DMS 273 (cell line): ENCODE measurements around the gene RPL34.

Source experiments
- DNase-seq: peaks from one replicate; lab custom pipeline; 2025; ENCODE audit not compliant: unreplicated experiment; lab: John Stamatoyannopoulos, UW

The RPL34 gene

GRCh38 chr4:108622828-108623227, 2.5 kb downstream of the RPL34 start:
- no peak for DNase-seq

GRCh38 chr4:108624263-108625056, 4.1 kb downstream of the RPL34 start:
- no peak for DNase-seq

DNA sequence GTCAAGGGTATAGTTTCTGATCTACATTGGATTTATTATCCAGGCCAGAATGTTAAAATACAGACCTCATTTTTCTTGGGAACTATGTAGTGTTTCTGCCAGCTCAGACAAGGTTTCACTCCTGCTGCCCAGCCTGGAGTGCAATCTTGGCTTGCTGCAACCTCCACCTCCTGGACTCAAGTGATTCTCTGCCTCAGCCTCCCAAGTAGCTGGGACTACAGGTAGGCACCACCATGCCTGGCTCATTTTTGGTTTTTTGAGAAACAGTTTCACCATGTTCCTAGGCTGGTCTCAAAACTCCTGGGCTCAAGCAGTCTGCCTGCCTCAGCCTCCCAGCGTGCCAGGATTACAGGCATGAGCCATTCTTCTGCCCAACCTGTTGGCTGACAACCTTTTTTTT, 5.7 kb downstream of the RPL34 start:
- no peak for DNase-seq

DNA sequence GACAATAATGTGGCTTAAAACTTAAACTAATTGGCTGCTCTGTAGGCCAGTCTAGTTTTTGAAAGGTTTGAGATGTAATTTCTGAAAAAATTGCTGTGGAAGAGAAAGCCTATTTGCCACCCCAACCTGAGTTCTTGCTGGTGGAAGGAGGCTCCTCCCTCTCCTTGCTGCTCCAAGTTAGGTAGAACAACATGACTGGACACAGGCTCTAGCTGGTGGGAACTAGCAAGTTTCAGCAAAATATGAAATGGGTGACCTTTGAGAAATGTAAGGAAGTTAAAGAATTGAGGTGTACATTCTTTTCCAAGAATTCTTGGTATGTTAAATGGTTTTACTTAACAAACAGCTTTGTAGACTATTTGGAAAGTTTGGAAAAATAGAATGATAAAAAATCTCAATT, 8.0 kb downstream of the RPL34 start:
- DNase-seq: peak; percentile 13

DNA sequence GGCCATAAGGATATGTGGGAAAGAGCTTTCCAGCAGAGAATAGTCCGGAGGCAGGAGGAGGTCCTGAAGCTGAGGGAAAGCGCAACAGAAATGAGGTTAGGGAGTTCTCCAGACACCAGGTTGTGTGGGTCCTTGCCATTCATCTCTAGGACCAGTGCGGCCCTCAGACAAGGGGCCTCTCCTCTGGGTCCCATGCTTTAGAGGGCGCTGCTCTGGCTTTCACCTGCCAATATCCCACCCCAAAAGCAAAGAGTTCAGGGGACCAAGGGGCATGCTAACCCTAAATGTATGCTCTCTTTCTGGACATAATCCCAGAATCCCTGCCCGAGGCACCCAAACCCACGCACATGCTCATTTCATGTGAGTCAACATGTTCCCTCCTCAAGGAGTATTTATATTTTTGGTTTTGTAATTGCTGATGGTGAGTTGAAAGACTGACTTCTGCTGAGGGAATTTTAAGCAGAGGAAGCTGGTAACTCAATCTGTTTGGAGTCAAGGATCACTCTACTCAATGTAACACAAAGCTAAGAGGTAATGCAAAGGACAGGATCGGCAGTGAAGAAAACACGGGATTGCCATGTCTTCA, 14.8 kb downstream of the RPL34 start:
- DNase-seq: no peak

DNA sequence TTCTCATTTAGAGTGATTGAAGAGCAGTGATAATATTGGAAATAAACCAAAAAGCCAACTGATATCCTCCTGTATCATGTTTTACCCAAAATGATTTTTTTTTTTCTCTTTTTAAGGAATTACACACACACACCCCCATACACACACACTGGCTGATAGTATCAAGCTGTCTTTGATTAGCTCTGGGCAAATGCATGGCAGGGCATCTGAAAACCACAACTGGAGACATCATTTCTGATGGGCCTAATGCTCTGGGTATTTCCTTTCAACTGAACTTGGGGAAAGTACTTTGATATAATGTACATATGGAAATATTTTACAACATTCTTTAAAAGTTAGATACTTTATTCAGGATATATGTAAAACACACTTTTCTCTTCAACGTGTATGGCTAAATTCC, 15.9 kb downstream of the RPL34 start:
- DNase-seq: no peak

DNA sequence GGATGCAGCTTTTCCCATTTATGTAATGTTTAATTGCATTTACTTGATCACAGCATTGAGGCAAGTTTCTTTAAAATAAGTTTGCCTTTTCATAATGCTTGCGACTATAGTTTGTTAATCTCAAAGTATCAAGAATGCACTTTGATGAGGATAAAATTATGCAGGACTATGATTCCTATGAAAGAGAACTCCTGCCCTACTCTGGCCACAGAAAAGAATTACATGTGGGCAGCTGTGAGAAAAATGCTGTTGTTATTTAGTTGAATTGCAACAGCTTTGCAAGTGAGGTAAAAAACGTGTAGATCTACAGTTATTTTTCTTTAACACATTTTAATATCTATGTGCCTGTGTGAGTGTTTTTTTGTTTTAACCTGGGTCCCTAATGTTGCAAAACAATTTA, 17.5 kb downstream of the RPL34 start:
- DNase-seq: peak; percentile 10

GRCh38 chr4:108644237-108644636, 23.9 kb downstream of the RPL34 start:
- no peak for DNase-seq

DNA sequence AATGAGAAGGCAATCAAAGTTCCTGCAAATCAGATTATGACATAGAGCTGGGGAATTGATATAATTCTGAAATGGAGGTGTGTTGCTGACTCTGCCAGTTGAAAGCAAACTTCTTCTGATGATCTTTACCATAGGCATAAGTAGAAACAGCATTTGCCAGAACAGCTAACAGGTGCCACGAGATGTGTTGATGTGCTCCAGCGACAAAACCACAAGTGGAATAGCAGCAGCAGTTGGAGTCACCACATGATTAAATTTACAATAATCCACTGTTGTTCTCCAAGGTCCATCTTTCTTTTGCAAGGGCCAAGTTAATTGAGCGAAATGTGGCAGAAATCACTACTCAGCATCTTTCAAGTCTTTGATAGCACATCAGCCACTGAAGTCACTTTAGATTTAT, 26.3 kb downstream of the RPL34 start:
- DNase-seq: no peak

GRCh38 chr4:108649863-108650211, 29.5 kb downstream of the RPL34 start:
- no peak for DNase-seq

GRCh38 chr4:108650212-108651013, 30.0 kb downstream of the RPL34 start, which contains the start of gene OSTC:
Gene OSTC (plus strand): TSS chr4:108650599. CDS start chr4:108650656, 57 bp downstream.
- peak; percentile 96 for DNase-seq

DNA sequence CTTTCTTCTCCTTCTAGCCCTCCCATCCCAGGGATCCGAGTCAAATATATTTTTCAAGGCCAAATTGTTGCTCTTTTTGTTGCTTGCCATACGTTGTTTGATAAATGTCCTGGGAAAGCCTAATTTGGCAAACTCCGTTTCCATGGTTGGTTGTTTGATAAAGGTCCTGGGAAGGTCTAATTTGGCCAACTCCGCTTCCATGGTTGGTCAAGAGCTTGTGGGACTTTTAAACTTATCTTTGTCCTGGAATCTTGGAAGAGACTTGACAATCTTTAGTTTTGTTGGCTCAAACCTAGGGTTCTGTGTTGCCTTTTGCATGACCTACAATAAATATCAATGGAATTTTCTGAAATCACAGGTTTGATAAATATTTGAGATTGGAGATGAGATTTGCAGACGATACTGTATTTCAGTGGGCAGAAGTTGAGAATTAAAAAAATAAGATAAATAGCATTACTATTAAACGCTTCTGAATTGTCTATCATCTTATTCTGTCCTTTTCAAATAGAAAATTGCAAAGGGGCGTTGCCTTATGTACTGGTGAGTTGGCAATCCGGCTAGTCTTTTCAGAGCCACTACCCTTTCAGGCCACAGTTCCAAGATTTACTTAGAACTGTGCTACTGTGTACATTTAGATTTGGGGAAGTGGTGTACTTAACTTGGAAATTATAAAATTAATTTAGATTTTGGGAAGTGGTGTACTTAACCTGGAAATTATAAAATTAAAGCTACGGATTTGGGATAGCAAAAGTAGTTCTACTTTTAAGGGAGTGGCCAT, 30.8 kb downstream of the RPL34 start:
- DNase-seq: peak; percentile 40

- no peak for DNase-seq
Observed at GRCh38 chr4:108662629-108663028, 42.3 kb downstream of the RPL34 start.

GRCh38 chr4:108674356-108674977, 54.1 kb downstream of the RPL34 start:
- DNase-seq: no peak
